ENCODE measurements around the gene FZR1.

- no peak for TF ChIP-seq CTCF (IDR thresholded peaks at IDR 0.05; ENCODE audit: borderline replicate concordance, extremely low read depth, low read length, poor library complexity, severe bottlenecking)
- TF ChIP-seq EZH2 (IDR thresholded peaks at IDR 0.05; ENCODE audit: borderline replicate concordance, low read depth, low read length, severe bottlenecking) = no peak
These were observed 33.0 kb downstream of the FZR1 start, which contains the start of gene TEKTIP1 for GRCh38 chr19:3538965-3539755.

Data from DND-41 (cell line).